Activated CD4-positive, alpha-beta T cell treated with anti-CD3 and anti-CD28 coated beads, Interleukin-2, amount 50 U/mL, for 1 hour (primary cell): Measurements from ENCODE around the gene TMPRSS11B.
"Not testable (repeated sequence)": the region's sequence is repeated elsewhere in the genome, so short reads cannot be mapped to it uniquely, and the experiment has no call there.

Source experiments
- DNase-seq: peaks from one replicate; pipeline ENCODE4 v3.0.0-alpha.2; 2020

Gene TMPRSS11B

DNA sequence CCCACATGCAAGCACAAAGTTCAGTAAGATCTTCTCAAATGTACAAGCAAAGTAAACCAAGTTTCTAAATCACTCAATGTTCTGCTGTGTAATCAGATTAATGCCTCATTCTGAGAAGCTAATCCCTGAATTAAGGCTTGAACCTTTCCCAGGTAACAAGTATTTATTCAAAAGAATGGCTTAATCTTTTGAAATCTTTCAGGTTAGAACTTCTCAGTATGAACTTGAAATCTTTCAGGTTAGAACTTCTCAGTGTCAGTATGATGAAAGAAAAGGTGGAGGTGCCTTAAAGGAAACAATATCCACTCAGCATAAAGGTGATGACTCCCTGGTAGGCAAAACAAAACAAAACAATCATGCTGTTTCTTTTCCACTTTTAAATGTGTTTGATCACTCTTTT lies 29.0 kb downstream of the TMPRSS11B start:
- no peak for DNase-seq

DNA sequence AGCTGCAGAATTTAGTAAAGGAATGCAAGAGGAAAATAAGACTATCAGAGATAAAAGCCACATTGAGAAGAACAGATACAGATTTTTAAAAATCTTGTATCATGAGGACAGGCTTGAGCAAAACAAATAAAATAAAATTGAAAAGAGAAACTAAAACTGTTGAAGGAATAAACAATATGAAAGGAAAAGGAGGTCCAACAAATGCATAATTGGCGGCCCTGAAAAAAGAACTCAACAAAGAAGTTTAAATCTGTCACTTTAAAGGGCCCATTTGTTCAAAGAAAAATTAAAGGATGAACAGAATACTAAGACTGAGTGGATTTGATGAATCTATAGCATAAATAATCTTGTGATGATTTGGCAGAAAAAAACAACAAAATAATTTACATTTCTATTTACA lies 36.5 kb downstream of the TMPRSS11B start:
- DNase-seq = no peak

DNA sequence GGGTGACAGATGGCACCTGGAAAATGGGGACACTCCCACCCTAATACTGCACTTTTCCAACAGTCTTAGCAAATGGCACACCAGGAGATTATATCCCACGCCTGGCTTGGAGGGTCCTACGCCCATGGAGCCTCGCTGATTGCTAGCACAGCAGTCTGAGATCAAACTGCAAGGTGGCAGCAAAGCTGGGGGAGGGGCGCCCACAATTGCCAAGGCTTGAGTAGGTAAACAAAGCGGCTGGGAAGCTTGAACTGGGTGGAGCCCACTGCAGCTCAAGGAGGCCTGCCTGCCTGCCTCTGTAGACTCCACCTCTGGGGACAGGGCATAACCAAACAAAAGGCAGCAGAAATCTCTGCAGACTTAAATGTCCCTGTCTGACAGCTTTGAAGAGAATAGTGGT lies 51.2 kb downstream of the TMPRSS11B start:
- not testable (repeated sequence) for DNase-seq

DNA sequence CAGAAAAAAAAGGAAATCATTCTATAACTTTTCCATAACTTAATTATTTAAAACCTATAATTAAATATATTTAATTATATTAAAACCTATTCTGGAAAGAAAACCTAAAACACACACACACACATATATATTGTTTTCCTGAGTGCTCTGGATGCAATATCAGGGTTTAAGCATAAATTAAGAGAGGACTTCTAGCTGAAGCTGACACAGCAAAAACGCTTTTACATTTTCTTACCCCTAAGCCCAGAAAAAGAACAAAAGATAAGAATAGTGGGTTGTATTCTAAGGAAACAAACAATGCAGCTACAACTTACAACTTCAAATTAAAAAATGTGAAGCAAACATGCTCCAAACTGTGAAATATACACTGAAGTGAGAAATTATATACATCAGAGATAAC lies 52.3 kb downstream of the TMPRSS11B start:
- DNase-seq = no peak

DNA sequence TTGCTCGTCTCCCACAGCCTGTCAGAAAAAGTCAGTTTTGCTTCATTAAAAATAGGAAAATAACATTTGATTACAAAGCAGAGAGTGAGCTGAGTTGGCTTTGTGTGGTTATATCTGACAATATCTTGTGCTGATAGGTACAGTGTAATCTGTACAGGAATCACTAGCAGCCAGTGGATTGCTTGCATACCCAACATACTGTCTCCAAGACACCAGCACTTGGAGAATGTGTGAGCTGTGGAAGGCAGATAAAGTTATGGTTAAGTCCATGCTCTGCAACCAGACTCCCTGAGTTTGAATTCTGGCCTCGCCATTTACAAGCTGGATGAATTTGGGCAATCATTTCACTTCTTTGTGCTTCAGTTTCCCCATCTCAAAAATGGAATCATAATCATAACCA lies 58.3 kb downstream of the TMPRSS11B start:
- DNase-seq = no peak

DNA sequence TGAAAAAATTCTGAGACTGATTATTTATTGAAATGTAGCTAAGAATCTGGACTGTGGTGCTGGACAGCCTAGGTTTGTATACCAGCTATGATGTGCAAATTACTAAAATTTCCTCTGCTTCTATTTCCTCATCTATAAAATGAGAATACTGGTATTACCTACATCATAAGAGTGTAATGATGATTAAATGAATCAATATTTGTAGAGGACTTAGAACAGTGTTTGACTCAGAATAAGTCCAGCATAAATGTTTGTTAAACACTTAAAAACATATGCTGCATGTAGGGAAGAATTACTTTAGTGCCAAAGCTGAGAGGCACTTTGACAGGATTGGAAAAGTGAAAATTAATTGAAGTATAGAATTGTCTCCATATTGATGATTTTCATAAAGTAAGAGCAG lies 60.6 kb downstream of the TMPRSS11B start:
- DNase-seq = no peak

DNA sequence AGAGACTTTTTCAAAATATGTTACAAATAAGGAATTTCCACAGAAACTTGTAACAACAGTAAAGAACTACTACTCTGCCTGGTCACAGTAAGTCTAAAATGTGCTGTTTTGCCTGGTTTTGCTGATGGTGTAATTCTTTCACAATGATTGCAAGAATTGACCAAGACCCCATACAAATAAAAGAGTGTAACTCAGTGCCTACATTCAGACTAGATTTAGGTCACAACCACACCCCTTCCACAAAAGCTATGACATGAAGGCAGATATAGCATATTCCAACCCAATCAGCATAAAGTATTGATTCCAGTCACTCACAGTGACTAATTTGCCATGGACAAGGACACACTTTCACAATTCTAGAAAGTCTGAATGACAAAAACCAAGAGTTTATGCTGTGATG lies 62.1 kb downstream of the TMPRSS11B start:
- no peak for DNase-seq

DNA sequence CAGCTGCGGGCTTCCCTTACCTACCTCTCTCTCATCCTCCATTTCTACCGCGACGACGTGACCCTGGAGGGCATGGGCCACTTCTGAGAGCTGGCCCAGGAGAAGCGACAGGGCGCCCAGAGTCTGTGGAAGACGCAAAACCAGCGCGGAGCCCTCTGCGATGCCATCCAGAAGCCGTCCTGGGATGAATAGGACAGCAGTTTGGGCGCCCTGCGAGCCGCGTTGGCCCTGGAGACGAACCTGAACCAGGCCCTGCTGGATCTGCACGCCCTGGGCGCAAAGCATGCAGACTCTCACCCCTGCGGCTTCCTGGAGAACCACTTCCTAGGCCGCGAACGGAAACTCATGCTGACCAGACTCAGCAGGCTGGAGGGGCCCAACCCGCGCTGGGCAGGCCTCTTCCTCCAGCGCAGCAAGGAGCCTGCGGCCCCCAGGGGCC lies 63.1 kb downstream of the TMPRSS11B start:
- DNase-seq = no peak

DNA sequence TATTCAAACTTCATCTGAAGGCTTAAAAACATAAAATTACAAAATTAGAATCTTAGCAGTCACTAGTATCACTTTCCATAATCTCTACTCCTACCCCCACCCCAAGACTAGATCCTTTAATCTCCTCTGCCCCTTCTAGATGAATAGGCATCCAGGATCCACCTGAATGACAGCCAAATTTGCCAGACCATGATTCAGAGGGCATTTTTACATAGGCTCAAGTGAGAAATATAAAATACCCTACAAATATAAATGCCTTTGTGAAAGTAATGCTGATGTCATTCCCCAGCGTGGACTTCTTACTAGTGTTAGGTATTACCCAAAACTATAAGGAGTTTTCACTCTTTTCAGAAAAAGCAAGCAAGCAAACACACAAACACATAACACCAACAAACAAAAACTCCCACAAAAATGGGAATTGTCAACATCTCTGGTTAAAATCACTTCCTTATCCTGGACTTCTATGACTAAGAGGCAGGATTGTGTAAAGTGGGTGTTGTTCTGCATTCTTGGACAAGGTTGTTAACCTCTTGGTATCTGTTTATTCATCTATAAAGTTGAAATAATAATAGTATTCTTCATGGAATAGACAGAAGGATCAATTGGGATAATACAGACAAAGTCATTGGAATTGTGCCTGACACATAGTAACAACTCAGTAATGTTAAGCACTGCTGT lies 64.5 kb downstream of the TMPRSS11B start:
- no peak for DNase-seq

DNA sequence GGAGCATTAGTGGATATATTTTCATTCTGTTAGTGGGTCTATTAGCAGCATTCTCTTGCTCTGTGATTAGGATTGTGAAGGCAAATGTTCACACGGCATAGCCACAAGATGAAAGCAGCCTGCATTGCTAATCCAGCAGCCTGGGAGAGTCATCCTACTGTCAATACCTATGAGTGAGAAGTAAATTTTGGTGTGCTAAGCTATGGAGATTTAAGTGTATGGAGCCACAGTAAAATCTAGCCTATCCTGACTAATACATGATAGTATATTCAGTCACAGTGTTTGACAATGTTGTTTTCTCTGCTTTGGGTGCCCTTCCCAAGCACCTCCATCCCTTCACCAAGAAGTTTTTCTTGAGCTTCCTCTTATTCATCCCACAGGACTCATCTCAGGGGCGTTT lies 68.6 kb downstream of the TMPRSS11B start:
- no peak for DNase-seq
